OCI-LY1 (cell line): Measurements from ENCODE around the gene KRTAP4-8.

Experiments
- H2AFZ ChIP-seq: fragments of 200-600 bp; sonication (generic), shearing (Covaris generic); 2 replicates; pipeline ENCODE4 v1.6.0; 2014; ENCODE audit warnings: antibody characterized with exemption, mild to moderate bottlenecking, low read length
- H3F3A ChIP-seq: fragments of 200-600 bp; sonication (generic), shearing (Covaris generic); 2 replicates; pipeline ENCODE4 v1.6.0; 2014; ENCODE audit warnings: mild to moderate bottlenecking, antibody characterized with exemption, low read length, moderate library complexity; ENCODE audit not compliant: insufficient read depth
- H3K27ac ChIP-seq: fragments of 200-600 bp; sonication (generic); 2 replicates; pipeline ENCODE4 v1.5.1; 2014; ENCODE audit warnings: low read length, mixed run types, mild to moderate bottlenecking, low read depth; ENCODE audit not compliant: poor library complexity, severe bottlenecking
- H3K27me3 ChIP-seq: fragments of 200-600 bp; sonication (generic); 2 replicates; pipeline ENCODE4 v1.6.0; 2014; ENCODE audit warnings: antibody characterized with exemption, mild to moderate bottlenecking, low read length, moderate library complexity; ENCODE audit not compliant: insufficient read depth
- H3K36me3 ChIP-seq: fragments of 200-600 bp; sonication (generic); 2 replicates; pipeline ENCODE4 v1.6.1; 2014; ENCODE audit warnings: mild to moderate bottlenecking, antibody characterized with exemption, low read length, moderate library complexity, mixed read lengths; ENCODE audit not compliant: insufficient read depth
- H3K4me1 ChIP-seq: fragments of 200-600 bp; sonication (generic); 2 replicates; pipeline ENCODE4 v1.5.1; 2014; ENCODE audit warnings: mild to moderate bottlenecking, low read length, moderate library complexity; ENCODE audit not compliant: insufficient read depth, severe bottlenecking
- H3K4me2 ChIP-seq: fragments of 200-600 bp; sonication (generic), shearing (Covaris generic); 2 replicates; pipeline ENCODE4 v1.6.1; 2014; ENCODE audit warnings: low read length
- H3K4me3 ChIP-seq: fragments of 200-600 bp; sonication (generic); 2 replicates; pipeline ENCODE4 v1.5.1; 2014; ENCODE audit warnings: low read length, low read depth, mild to moderate bottlenecking, mixed read lengths; ENCODE audit not compliant: poor library complexity, severe bottlenecking
- H3K79me2 ChIP-seq: fragments of 200-600 bp; shearing (Covaris generic); 2 replicates; pipeline ENCODE4 v1.6.1; 2016; ENCODE audit warnings: mixed run types, low read length, mixed read lengths; ENCODE audit not compliant: insufficient read depth
- H3K9ac ChIP-seq: fragments of 200-600 bp; sonication (generic), shearing (Covaris generic); 2 replicates; pipeline ENCODE4 v1.6.1; 2014; ENCODE audit warnings: mild to moderate bottlenecking, low read length, mixed read lengths
- H3K9me2 ChIP-seq: fragments of 200-600 bp; sonication (generic), shearing (Covaris generic); 2 replicates; pipeline ENCODE4 v1.6.1; 2014; ENCODE audit warnings: low read depth, mild to moderate bottlenecking, low read length, mixed read lengths
- H3K9me3 ChIP-seq: fragments of 200-600 bp; shearing (Covaris generic); 2 replicates; pipeline ENCODE4 v1.6.1; 2014; ENCODE audit warnings: low read length, mixed read lengths
- H4K20me1 ChIP-seq: fragments of 200-600 bp; sonication (generic), shearing (Covaris generic); 2 replicates; pipeline ENCODE4 v1.6.0; 2016; ENCODE audit warnings: mild to moderate bottlenecking, low read length; ENCODE audit not compliant: insufficient read depth
- CTCF ChIP-seq: fragments of 200-600 bp; sonication (generic), shearing (Covaris generic); IDR thresholded peaks from 2 replicates; pipeline ENCODE4 v1.5.1; 2017; ENCODE audit warnings: mild to moderate bottlenecking, antibody characterized with exemption, low read length, moderate library complexity, mixed read lengths
- EZH2 ChIP-seq: fragments of 200-600 bp; sonication (generic), shearing (Covaris generic); IDR thresholded peaks from 2 replicates; pipeline ENCODE4 v1.8.0; 2017; ENCODE audit warnings: borderline replicate concordance, mixed run types, mild to moderate bottlenecking, antibody characterized with exemption, low read length, moderate library complexity, mixed read lengths

The KRTAP4-8 gene

DNA sequence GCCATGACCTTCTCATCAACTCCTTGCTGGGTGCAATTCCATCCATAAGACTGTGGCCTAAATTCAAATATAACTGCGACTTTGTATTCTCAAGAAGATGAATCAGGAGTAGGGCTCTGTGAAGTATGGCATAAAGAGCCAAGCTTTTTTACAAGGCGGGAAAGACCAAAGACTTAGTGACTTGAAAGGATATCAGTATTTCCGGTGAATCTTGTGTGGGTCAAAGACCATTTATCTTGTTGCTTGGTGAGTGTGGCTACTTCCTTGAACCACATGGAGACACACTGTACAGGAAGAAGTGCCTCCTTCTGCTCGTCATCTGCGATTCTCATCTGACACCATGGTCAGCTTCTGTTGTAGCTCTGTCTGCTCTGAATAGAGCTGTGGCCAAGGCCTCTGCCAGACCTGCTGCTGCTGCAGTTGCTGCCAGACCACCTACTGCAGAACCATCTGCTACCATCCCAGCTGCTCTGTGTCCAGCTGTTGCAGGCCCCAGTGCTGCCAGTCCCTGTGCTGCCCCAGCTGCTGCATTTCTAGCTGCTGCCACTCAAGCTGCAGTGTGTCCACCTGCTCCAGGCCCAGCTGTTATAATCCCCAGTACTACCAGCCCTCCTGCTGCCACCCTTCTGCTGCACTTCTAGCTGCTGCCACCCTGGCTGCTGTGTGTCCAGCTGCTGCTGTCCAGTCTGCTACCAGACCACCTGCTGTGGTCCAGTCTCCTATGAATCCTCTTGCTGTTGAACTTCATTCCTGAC is 26.2 kb downstream of the KRTAP4-8 start:
- no peak overlapping the region for H3K4me2 ChIP-seq
- no peaks in the 10 kb centered on the region for H3K9me2 ChIP-seq
- H3K27ac ChIP-seq, result no peak overlapping the region
- no peaks in the 10 kb centered on the region for H3K27me3 ChIP-seq
- H3K36me3 ChIP-seq, result no peaks in the 10 kb centered on the region
- no peak overlapping the region for H2AFZ ChIP-seq
- H3K9ac ChIP-seq, result no peak overlapping the region
- no peaks in the 10 kb centered on the region for H3K9me3 ChIP-seq
- no peaks in the 10 kb centered on the region for H3F3A ChIP-seq
- H4K20me1 ChIP-seq, result no peaks in the 10 kb centered on the region
- H3K4me3 ChIP-seq, result no peak overlapping the region
- no peak for TF ChIP-seq CTCF
- no peak for TF ChIP-seq EZH2
- H3K4me1 ChIP-seq, result no peaks in the 10 kb centered on the region
- H3K79me2 ChIP-seq, result no peaks in the 10 kb centered on the region

- no peaks in the 10 kb centered on the region for H3K9me2 ChIP-seq
- no peaks in the 10 kb centered on the region for H3K4me1 ChIP-seq
- no peak overlapping the region for H3K27ac ChIP-seq
Observed at GRCh38 chr17:41069031-41069430, 28.9 kb downstream of the KRTAP4-8 start.

DNA sequence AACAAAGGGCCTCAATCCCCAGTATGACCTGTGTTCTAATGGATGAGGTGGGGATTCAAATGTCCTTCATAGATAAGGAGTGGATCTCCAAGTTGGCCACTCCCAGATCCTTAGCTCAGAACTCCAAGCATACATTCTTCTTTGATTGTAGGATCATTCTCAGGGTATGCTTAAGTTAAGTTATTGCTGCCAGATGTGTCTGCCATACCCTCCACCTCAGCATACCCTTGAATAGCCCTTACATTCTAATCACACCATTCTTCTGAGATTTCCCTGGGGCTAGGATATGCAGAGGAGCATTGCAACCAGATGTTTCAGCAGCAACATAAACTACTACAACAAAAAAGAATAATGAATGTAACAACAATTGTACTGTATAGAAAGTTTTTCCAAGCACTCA is 30.7 kb downstream of the KRTAP4-8 start:
- Histone ChIP-seq H3K9ac (no peak overlapping the region), H3K9me2 (no peaks in the 10 kb centered on the region), H3K27me3 (no peaks in the 10 kb centered on the region), H3K4me3 (no peak overlapping the region), H3K4me1 (no peaks in the 10 kb centered on the region), H4K20me1 (no peaks in the 10 kb centered on the region), H2AFZ (no peak overlapping the region), H3K27ac (no peak overlapping the region), H3K9me3 (no peaks in the 10 kb centered on the region), H3K36me3 (no peaks in the 10 kb centered on the region), H3F3A (no peaks in the 10 kb centered on the region), H3K79me2 (no peaks in the 10 kb centered on the region), H3K4me2 (no peak overlapping the region)
- TF ChIP-seq CTCF (no peak), EZH2 (no peak)

More at GRCh38 chr17:41069031-41069430, 28.9 kb downstream of the KRTAP4-8 start:
- H3K27me3 ChIP-seq, result no peaks in the 10 kb centered on the region
- H4K20me1 ChIP-seq, result no peaks in the 10 kb centered on the region
- no peak overlapping the region for H2AFZ ChIP-seq
- H3K9me3 ChIP-seq, result no peaks in the 10 kb centered on the region
- H3F3A ChIP-seq, result no peaks in the 10 kb centered on the region
- no peak overlapping the region for H3K4me3 ChIP-seq
- no peaks in the 10 kb centered on the region for H3K36me3 ChIP-seq
- TF ChIP-seq CTCF (no peak), EZH2 (no peak)
- H3K9ac ChIP-seq, result no peak overlapping the region
- no peak overlapping the region for H3K4me2 ChIP-seq
- H3K79me2 ChIP-seq, result no peaks in the 10 kb centered on the region
